ENCODE results near the gene HCFC2.

The HCFC2 gene

DNA sequence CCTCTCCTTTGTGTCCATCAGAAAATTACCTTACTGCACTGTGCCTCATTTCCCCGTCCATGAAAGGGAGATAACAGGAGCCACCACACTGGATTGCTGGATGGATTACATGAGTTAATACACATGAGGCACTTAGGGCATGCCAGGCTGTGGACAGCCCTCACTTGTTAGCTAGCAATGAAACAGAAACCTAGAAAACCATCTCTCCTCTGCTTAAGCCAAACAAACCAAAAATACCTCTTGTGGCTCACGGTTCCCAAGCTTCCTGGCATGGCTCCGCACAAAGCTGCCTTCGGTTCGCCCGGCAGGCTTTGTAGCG is 660 bp upstream of the HCFC2 start:
- CTCF ChIA-PET, result interaction anchor here (0.8 to 5.2 kb wide), 4 partner anchors 9 to 318 kb away, joined by 3 to 33 read pairs (median 3); no protein-coding TSS in a partner anchor
- peak overlapping the region; percentile 91 for H3K4me3 ChIP-seq (ENCODE audit: low read depth, low read length)
- no peak for DNase-seq (ENCODE audit: low read depth, low spot score)
- TF ChIP-seq, protein P1, sequence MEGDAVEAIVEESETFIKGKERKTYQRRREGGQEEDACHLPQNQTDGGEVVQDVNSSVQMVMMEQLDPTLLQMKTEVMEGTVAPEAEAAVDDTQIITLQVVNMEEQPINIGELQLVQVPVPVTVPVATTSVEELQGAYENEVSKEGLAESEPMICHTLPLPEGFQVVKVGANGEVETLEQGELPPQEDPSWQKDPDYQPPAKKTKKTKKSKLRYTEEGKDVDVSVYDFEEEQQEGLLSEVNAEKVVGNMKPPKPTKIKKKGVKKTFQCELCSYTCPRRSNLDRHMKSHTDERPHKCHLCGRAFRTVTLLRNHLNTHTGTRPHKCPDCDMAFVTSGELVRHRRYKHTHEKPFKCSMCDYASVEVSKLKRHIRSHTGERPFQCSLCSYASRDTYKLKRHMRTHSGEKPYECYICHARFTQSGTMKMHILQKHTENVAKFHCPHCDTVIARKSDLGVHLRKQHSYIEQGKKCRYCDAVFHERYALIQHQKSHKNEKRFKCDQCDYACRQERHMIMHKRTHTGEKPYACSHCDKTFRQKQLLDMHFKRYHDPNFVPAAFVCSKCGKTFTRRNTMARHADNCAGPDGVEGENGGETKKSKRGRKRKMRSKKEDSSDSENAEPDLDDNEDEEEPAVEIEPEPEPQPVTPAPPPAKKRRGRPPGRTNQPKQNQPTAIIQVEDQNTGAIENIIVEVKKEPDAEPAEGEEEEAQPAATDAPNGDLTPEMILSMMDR (IDR thresholded peaks at IDR 0.05; ENCODE audit: insufficient read depth, low read length, missing control alignments), result no peak
- POLR2A ChIA-PET, result interaction anchor here (0.5 to 1.9 kb wide), 7 partner anchors 14 to 159 kb away, joined by 3 to 10 read pairs (median 5); partner anchors contain the start of genes GLT8D2 and TDG

GRCh38 chr12:104064842-104065427 is 604 bp downstream of the HCFC2 start:
- DNase-seq (ENCODE audit: low read depth, low spot score), result no peak
- ChIA-PET POLR2A (interaction anchor here (0.5 to 1.9 kb wide), 5 partner anchors 15 to 1283 kb away, joined by 3 to 10 read pairs (median 5); partner anchors contain the start of genes GLT8D2 and TDG), CTCF (interaction anchor here (1.1 to 5.2 kb wide), 2 partner anchors 44 to 181 kb away, joined by 3 to 33 read pairs; no protein-coding TSS in a partner anchor)
- H3K4me3 ChIP-seq (ENCODE audit: low read depth, low read length), result peak overlapping the region; percentile 91
- TF ChIP-seq, protein P1 (IDR thresholded peaks at IDR 0.05; ENCODE audit: insufficient read depth, low read length, missing control alignments), result no peak

GRCh38 chr12:104072099-104072498 is 7.8 kb downstream of the HCFC2 start:
- ChIA-PET CTCF (interaction anchor here (2.7 kb wide), 1 partner anchor 14 kb away, joined by 13 read pairs; no protein-coding TSS in a partner anchor), POLR2A (no interaction called here)
- H3K4me3 ChIP-seq (ENCODE audit: low read depth, low read length), result no peak overlapping the region
- no peak for DNase-seq (ENCODE audit: low read depth, low spot score)
- TF ChIP-seq, protein P1 (IDR thresholded peaks at IDR 0.05; ENCODE audit: insufficient read depth, low read length, missing control alignments), result no peak

DNA sequence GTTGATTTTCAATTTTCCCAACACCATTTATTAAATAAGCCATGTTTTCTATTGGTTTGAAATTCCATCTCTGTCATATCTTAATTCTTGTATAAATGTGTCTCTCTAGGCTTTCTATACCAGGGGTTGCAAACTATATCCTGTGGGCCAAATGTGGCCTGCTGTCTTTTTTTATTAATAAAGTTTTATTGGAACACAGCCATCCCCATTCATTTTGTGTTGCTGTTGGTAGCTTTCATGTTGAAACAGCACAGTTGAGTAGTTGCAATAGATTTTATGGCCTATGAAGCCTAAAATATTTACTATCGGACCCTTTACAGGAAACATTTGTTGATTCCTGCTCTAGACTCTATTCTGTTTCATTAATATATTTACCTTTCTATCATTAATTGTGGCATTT is 9.4 kb downstream of the HCFC2 start:
- CTCF ChIA-PET, result interaction anchor here (1.6 to 2.0 kb wide), 2 partner anchors 28 to 35 kb away, joined by 4 to 6 read pairs; no protein-coding TSS in a partner anchor
- H3K4me3 ChIP-seq (ENCODE audit: low read depth, low read length), result no peak overlapping the region
- no peak for DNase-seq (ENCODE audit: low read depth, low spot score)
- TF ChIP-seq, protein P1 (IDR thresholded peaks at IDR 0.05; ENCODE audit: insufficient read depth, low read length, missing control alignments), result no peak
- POLR2A ChIA-PET, result no interaction called here

GRCh38 chr12:104079024-104079423 is 14.7 kb downstream of the HCFC2 start:
- TF ChIP-seq, protein P1 (IDR thresholded peaks at IDR 0.05; ENCODE audit: insufficient read depth, low read length, missing control alignments), result no peak
- CTCF ChIA-PET, result interaction anchor here (1.4 kb wide), 1 partner anchor 30 kb away, joined by 8 read pairs; no protein-coding TSS in a partner anchor
- no peak for DNase-seq (ENCODE audit: low read depth, low spot score)
- no peak overlapping the region for H3K4me3 ChIP-seq (ENCODE audit: low read depth, low read length)
- POLR2A ChIA-PET, result no interaction called here

DNA sequence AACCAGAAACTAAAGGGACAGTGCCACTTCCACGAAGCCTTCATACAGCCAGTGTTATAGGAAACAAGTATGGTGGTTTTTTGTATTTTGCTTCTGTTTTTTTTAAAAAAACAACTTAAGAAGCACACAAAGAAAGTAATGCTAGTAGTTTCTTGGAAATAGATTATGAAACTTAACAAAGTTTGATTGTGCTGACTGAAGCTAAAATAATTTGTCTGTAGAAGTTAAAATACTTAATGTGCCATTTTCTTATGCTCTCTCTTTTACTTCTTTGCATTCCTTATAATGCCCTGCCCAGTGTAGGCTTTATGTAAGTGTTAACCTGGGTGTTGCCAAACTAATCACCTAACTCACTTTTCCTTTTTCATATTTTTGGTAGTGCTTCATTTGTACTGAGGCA is 16.4 kb downstream of the HCFC2 start:
- DNase-seq (ENCODE audit: low read depth, low spot score), result no peak
- TF ChIP-seq, protein P1 (IDR thresholded peaks at IDR 0.05; ENCODE audit: insufficient read depth, low read length, missing control alignments), result no peak
- POLR2A ChIA-PET, result no interaction called here
- CTCF ChIA-PET, result interaction anchor here (1.3 to 1.4 kb wide), 2 partner anchors 28 to 201 kb away, joined by 3 to 7 read pairs; no protein-coding TSS in a partner anchor
- no peak overlapping the region for H3K4me3 ChIP-seq (ENCODE audit: low read depth, low read length)

Measured in AG04449 (cell line).